Tibial nerve (tissue), 4 donors: ENCODE data around the gene DGKD. TPM values are rescaled to one million over a fixed set of nuclear protein-coding genes. Genes with fewer than 3 reads are reported as not detected.

Experiments
- DNase-seq, 2 donors: peaks; one replicate each; pipeline ENCODE4 v3.0.0-alpha.2; 2019; ENCODE audit warnings: low spot score in 2 of 2
- H3K27ac ChIP-seq, 4 donors: fragments of 200-600 bp; sonication (generic) in 3 of 4; one replicate each; pipeline ENCODE4 v1.5.1; 2017 to 2019; ENCODE audit warnings: mild to moderate bottlenecking in 1 of 4
- H3K27me3 ChIP-seq, 2 donors: fragments of 200-600 bp; sonication (generic) in 1 of 2; one replicate each; pipeline versions ENCODE4 v1.5.1 to v1.6.0; 2017 to 2019
- H3K36me3 ChIP-seq, 3 donors: fragments of 200-600 bp; sonication (generic); one replicate each; pipeline ENCODE4 v1.5.1; 2018 to 2019
- H3K4me1 ChIP-seq, 4 donors: fragments of 200-600 bp; sonication (generic) in 3 of 4; one replicate each; pipeline ENCODE4 v1.5.1; 2017 to 2019
- H3K4me3 ChIP-seq, 4 donors: fragments of 200-600 bp; sonication (generic) in 3 of 4; one replicate each; pipeline ENCODE4 v1.5.1; 2017 to 2019; ENCODE audit warnings: mild to moderate bottlenecking in 1 of 4, moderate library complexity in 1 of 4
- H3K9me3 ChIP-seq, 4 donors: fragments of 200-600 bp; sonication (generic) in 3 of 4; one replicate each; pipeline ENCODE4 v1.5.1; 2017 to 2019
- EP300 ChIP-seq, 2 donors: sonication (generic); formaldehyde crosslinking; IDR thresholded peaks; one replicate each; pipeline ENCODE4 v1.6.1; 2017; ENCODE audit warnings: antibody characterized with exemption in 2 of 2, mild to moderate bottlenecking in 1 of 2
- POLR2A ChIP-seq, 2 donors: fragments of 450-650 bp; IDR thresholded peaks; one replicate each; pipeline ENCODE4 v1.6.1; 2017; ENCODE audit warnings: antibody characterized with exemption in 2 of 2, mild to moderate bottlenecking in 2 of 2, moderate library complexity in 2 of 2
- WGBS, 2 donors: methylation state at CpG; one replicate each; pipeline ENCODE4 v1.1.5; 2018; 5-methylcytosine and 5-hydroxymethylcytosine counted together
- total RNA-seq, 4 donors: library from RNA; depleted of rRNA; stranded (reverse); fragments of >200 nt; gene quantifications; one replicate each; pipeline ENCODE4 v1.1.0, GENCODE V29; 2016
- TF ChIP-seq, protein P1 (sequence below), 5 experiments: fragments of 200-600 bp in 3 of 5; fragments of 450-650 bp in 2 of 5; sonication (generic) in 3 of 5; IDR thresholded peaks; one replicate each; pipeline ENCODE4 v1.5.1; 2016 to 2019; ENCODE audit warnings: antibody characterized with exemption in 5 of 5, mild to moderate bottlenecking in 3 of 5, moderate library complexity in 2 of 5

DGKD gene
- total RNA-seq, 4 donors from 2014 or later = 6.5 to 11.7 (median 7.4) TPM

- DNase-seq = no peak
- Histone ChIP-seq H3K27me3 (no peaks in the 10 kb centered on the region), H3K27ac (no peak overlapping the region), H3K36me3 (no peaks in the 10 kb centered on the region), H3K4me3 (no peak overlapping the region), H3K9me3 (no peaks in the 10 kb centered on the region), H3K4me1 (peaks cover 0 to 12% (median 4%) of the 10 kb centered on the region in 4 donors)
- 95 to 96% methylated on average over 4 of the region's 4 CpGs for WGBS, 2 donors
- TF ChIP-seq POLR2A (IDR thresholded peaks at IDR 0.05) (no peak), EP300 (IDR thresholded peaks at IDR 0.05) (no peak)
- TF ChIP-seq, protein P1, sequence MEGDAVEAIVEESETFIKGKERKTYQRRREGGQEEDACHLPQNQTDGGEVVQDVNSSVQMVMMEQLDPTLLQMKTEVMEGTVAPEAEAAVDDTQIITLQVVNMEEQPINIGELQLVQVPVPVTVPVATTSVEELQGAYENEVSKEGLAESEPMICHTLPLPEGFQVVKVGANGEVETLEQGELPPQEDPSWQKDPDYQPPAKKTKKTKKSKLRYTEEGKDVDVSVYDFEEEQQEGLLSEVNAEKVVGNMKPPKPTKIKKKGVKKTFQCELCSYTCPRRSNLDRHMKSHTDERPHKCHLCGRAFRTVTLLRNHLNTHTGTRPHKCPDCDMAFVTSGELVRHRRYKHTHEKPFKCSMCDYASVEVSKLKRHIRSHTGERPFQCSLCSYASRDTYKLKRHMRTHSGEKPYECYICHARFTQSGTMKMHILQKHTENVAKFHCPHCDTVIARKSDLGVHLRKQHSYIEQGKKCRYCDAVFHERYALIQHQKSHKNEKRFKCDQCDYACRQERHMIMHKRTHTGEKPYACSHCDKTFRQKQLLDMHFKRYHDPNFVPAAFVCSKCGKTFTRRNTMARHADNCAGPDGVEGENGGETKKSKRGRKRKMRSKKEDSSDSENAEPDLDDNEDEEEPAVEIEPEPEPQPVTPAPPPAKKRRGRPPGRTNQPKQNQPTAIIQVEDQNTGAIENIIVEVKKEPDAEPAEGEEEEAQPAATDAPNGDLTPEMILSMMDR (IDR thresholded peaks at IDR 0.05) = no peak
These were observed 27.3 kb downstream of the DGKD start for GRCh38 chr2:233381638-233381995.

DNA sequence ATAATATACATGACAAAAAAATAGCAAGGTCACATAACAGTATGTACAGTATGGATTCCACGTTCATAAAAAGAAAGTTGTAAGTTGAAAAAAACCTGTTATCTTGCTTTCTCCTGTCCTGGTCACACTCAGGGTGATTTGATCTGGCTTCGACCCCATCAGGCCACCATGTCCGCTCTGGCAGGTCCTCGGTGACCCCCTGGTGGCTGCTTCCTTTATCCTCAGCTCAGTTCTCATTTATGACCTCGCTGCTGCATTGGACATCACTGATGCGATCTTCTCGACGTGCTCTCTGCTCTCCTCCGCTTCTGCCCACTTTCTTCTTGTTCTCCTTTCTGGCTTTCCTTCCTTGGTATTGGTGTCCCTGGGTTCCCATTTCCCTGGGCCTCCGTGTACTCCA lies 29.7 kb downstream of the DGKD start:
- H3K4me3 ChIP-seq = no peak overlapping the region
- H3K27me3 ChIP-seq = no peaks in the 10 kb centered on the region
- H3K36me3 ChIP-seq = no peaks in the 10 kb centered on the region
- peaks cover 0 to 30% (median 18%) of the 10 kb centered on the region in 4 donors for H3K4me1 ChIP-seq
- DNase-seq = no peak
- H3K27ac ChIP-seq = no peak overlapping the region
- H3K9me3 ChIP-seq = no peaks in the 10 kb centered on the region
- TF ChIP-seq EP300 (IDR thresholded peaks at IDR 0.05) = no peak
- no peak for TF ChIP-seq POLR2A (IDR thresholded peaks at IDR 0.05)
- TF ChIP-seq, protein P1 (IDR thresholded peaks at IDR 0.05) = no peak
- WGBS, 2 donors = 81 to 92% methylated on average over 10 of the region's 10 CpGs

GRCh38 chr2:233384811-233385488 lies 30.7 kb downstream of the DGKD start:
- peaks cover 0 to 30% (median 18%) of the 10 kb centered on the region in 4 donors for H3K4me1 ChIP-seq
- no peak for DNase-seq
- H3K36me3 ChIP-seq = no peaks in the 10 kb centered on the region
- no peaks in the 10 kb centered on the region for H3K27me3 ChIP-seq
- no peaks in the 10 kb centered on the region for H3K9me3 ChIP-seq
- H3K4me3 ChIP-seq = no peak overlapping the region
- WGBS, 2 donors = 80 to 94% methylated on average over 8 to 12 of the region's 12 CpGs
- TF ChIP-seq EP300 (IDR thresholded peaks at IDR 0.05) = no peak
- no peak for TF ChIP-seq POLR2A (IDR thresholded peaks at IDR 0.05)
- TF ChIP-seq, protein P1 (IDR thresholded peaks at IDR 0.05) = no peak
- no peak overlapping the region for H3K27ac ChIP-seq

DNA sequence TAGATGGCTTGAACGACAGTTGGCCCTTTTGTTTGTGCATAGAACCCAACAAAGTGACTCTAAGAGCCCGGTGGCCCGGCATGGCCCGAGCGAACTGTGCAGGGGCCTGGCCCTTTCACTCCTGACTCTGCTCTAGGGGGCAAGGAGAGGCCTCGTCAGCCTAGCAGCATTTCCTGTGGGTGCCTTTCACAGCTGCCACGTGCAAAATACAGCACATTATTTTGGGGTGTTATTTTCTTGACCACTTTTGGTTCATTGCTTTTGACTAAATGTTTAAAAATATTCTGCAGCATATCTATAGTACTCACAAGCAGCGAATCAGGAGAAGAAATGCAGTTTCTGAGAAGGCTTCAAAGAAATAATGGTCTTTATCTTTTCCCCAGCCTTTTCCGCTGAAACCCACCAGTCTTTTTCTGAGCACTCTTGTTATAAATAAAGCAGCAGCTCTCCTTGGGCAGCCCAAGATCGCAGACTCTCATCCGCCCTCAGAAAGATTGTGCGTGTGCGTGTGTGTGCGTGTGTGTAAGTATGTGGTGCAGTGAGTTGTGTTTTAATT lies 31.3 kb downstream of the DGKD start:
- no peak for DNase-seq
- Histone ChIP-seq H3K9me3 (no peaks in the 10 kb centered on the region), H3K4me1 (peaks cover 0 to 30% (median 18%) of the 10 kb centered on the region in 4 donors), H3K27ac (no peak overlapping the region), H3K27me3 (no peaks in the 10 kb centered on the region), H3K36me3 (peaks cover 0 to 2% (median 0%) of the 10 kb centered on the region in 3 donors), H3K4me3 (no peak overlapping the region)
- TF ChIP-seq, protein P1 (IDR thresholded peaks at IDR 0.05) = no peak
- TF ChIP-seq EP300 (IDR thresholded peaks at IDR 0.05) = no peak
- no peak for TF ChIP-seq POLR2A (IDR thresholded peaks at IDR 0.05)
- WGBS, 2 donors = 75 to 85% methylated on average over 14 of the region's 14 CpGs

GRCh38 chr2:233386382-233387041 lies 32.2 kb downstream of the DGKD start:
- Histone ChIP-seq H3K27me3 (no peaks in the 10 kb centered on the region), H3K4me1 (peaks cover 0 to 30% (median 18%) of the 10 kb centered on the region in 4 donors), H3K27ac (peak overlapping the region in 3 of 4 donors; percentile 13 to 51 (median 34)), H3K4me3 (no peak overlapping the region), H3K9me3 (no peaks in the 10 kb centered on the region), H3K36me3 (peaks cover 0 to 10% (median 0%) of the 10 kb centered on the region in 3 donors)
- WGBS, 2 donors = 64 to 67% methylated on average over 13 of the region's 13 CpGs
- DNase-seq = no peak
- TF ChIP-seq, protein P1 (IDR thresholded peaks at IDR 0.05) = no peak
- no peak for TF ChIP-seq POLR2A (IDR thresholded peaks at IDR 0.05)
- TF ChIP-seq EP300 (IDR thresholded peaks at IDR 0.05) = no peak
